Activated T-helper 17 cell treated with anti-CD3 and anti-CD28 coated beads, Interleukin-2, amount 50 U/mL, for 72 hours (primary cell): ENCODE results near the gene LRBA. TPM values are rescaled to one million over a fixed set of nuclear protein-coding genes. Genes with fewer than 3 reads are reported as not detected.

Source experiments
- ATAC-seq: fragments of 150-1000 bp; cut with Tn5 transposase; replicated peaks from 2 replicates; pipeline ENCODE4 v1.10.0; 2021; ENCODE audit warnings: mild to moderate bottlenecking, moderate library complexity
- H3K27ac Mint-ChIP-seq: one replicate; pipeline ENCODE4 v1.8.0; 2022; ENCODE audit warnings: mixed read lengths
- H3K27me3 Mint-ChIP-seq: one replicate; pipeline ENCODE4 v1.8.0; 2022; ENCODE audit warnings: mixed read lengths
- H3K36me3 Mint-ChIP-seq: one replicate; pipeline ENCODE4 v1.8.0; 2022; ENCODE audit warnings: low read depth, mild to moderate bottlenecking, mixed read lengths
- H3K4me1 Mint-ChIP-seq: one replicate; pipeline ENCODE4 v1.8.0; 2022; ENCODE audit warnings: mixed read lengths
- H3K4me3 Mint-ChIP-seq: one replicate; pipeline ENCODE4 v1.8.0; 2022; ENCODE audit warnings: mild to moderate bottlenecking, mixed read lengths
- H3K9me3 Mint-ChIP-seq: one replicate; pipeline ENCODE4 v1.8.0; 2022; ENCODE audit warnings: mixed read lengths
- total RNA-seq, 2 donors: library from RNA; stranded (reverse); gene quantifications; one replicate each; pipeline ENCODE4 v1.2.3, GENCODE V29; 2022

The LRBA gene
- total RNA-seq, 2 donors from 2014 or later: 65.2 to 83.4 TPM

- ATAC-seq: no peak
- H3K4me1 Mint-ChIP-seq: peaks cover 11% of the 10 kb centered on the region
- H3K27me3 Mint-ChIP-seq: no peaks in the 10 kb centered on the region
- H3K36me3 Mint-ChIP-seq: no peaks in the 10 kb centered on the region
- no peak overlapping the region for H3K27ac Mint-ChIP-seq
- no peak overlapping the region for H3K4me3 Mint-ChIP-seq
- H3K9me3 Mint-ChIP-seq: peaks cover 6% of the 10 kb centered on the region
Measured at GRCh38 chr4:150501983-150502382, 513.1 kb downstream of the LRBA start.

DNA sequence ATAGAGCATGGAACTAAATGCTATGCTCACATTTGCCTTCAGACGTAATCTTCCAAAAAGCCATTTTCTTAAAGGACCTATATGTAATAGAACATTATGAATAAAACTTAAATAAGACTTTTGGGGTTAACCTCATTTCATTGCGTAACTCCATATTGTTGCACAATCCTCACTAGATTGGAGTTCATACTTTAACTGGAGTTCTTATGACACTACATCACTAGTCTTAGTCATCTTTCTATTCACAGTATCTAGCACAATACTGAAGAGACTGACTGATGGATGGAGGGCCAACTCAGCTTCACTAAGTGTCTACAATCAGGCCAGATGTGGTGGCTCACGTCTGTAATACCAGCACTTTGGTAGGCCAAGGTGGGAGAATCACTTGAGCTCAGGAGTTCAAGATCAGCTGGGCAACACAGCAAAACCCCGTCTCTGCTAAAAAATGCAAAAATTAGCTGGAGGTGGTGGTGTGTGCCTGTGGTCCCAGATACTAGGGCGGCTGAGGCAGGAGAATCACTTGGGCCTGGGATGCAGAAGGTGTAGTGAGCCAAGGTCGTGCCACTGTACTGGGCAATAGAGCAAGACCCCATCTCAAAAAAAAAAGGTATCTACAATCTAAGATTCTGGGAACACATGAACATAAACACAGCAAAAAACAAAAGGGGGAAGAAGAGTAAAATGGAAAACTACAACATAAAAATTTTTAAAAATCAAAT is 513.9 kb downstream of the LRBA start:
- H3K4me1 Mint-ChIP-seq: peaks cover 11% of the 10 kb centered on the region
- H3K27ac Mint-ChIP-seq: no peak overlapping the region
- H3K4me3 Mint-ChIP-seq: no peak overlapping the region
- no peak for ATAC-seq
- H3K27me3 Mint-ChIP-seq: no peaks in the 10 kb centered on the region
- peaks cover 6% of the 10 kb centered on the region for H3K9me3 Mint-ChIP-seq
- H3K36me3 Mint-ChIP-seq: no peaks in the 10 kb centered on the region

DNA sequence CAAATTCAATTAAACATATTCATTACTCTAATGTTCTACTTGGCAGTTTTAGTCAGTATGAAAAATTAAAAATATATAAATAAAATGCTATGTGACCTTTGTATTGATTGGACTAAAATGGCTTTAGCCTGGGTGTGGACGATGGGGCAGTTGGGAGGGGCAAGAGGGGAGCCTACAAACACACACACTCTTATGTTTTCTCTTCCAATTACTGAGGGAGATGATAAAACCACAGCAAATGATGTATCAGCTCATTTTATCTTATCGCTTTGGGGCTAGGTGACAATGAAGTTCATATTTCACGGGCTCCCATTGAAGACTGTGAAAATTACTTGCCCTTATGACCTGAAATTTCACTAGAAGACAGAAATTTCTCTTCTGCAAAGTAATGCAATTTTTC is 517.5 kb downstream of the LRBA start:
- Mint-ChIP-seq H3K36me3 (no peaks in the 10 kb centered on the region), H3K27ac (no peak overlapping the region), H3K4me3 (no peak overlapping the region), H3K27me3 (no peaks in the 10 kb centered on the region), H3K9me3 (no peaks in the 10 kb centered on the region), H3K4me1 (no peaks in the 10 kb centered on the region)
- ATAC-seq: no peak

DNA sequence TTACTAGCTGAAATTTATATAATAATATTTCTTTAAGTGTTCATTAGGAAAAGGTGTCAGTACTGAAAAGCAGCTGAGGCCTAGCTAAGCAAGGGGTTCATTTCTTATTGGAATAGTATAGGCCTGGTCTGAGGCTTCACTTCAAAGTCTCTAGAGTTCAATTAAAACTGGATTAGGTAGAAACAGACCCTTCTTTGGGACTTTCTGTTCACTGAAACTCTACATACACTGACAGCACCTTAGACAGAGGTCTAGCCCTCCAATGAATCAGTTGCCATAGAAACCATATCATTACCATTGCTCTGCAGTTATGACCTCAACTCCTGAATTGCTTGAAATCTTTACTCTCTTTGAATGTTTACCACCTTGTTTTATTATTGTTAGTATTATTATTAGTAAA is 519.5 kb downstream of the LRBA start:
- Mint-ChIP-seq H3K9me3 (no peaks in the 10 kb centered on the region), H3K27ac (no peak overlapping the region), H3K4me3 (no peak overlapping the region), H3K4me1 (no peaks in the 10 kb centered on the region), H3K36me3 (peaks cover 4% of the 10 kb centered on the region), H3K27me3 (no peaks in the 10 kb centered on the region)
- ATAC-seq: no peak

- no peaks in the 10 kb centered on the region for H3K9me3 Mint-ChIP-seq
Measured at GRCh38 chr4:150493851-150494250, 521.2 kb downstream of the LRBA start.

GRCh38 chr4:150491132-150492049 is 523.7 kb downstream of the LRBA start:
- no peaks in the 10 kb centered on the region for H3K4me1 Mint-ChIP-seq
- H3K9me3 Mint-ChIP-seq: no peaks in the 10 kb centered on the region
- H3K27me3 Mint-ChIP-seq: no peaks in the 10 kb centered on the region
- ATAC-seq: peak; percentile 92
- H3K4me3 Mint-ChIP-seq: no peak overlapping the region
- peaks cover 22% of the 10 kb centered on the region for H3K36me3 Mint-ChIP-seq
- H3K27ac Mint-ChIP-seq: no peak overlapping the region

More at GRCh38 chr4:150493851-150494250, 521.2 kb downstream of the LRBA start:
- ATAC-seq: no peak
- H3K27me3 Mint-ChIP-seq: no peaks in the 10 kb centered on the region
- H3K4me3 Mint-ChIP-seq: no peak overlapping the region
- peaks cover 15% of the 10 kb centered on the region for H3K36me3 Mint-ChIP-seq
- H3K4me1 Mint-ChIP-seq: no peaks in the 10 kb centered on the region
- no peak overlapping the region for H3K27ac Mint-ChIP-seq

DNA sequence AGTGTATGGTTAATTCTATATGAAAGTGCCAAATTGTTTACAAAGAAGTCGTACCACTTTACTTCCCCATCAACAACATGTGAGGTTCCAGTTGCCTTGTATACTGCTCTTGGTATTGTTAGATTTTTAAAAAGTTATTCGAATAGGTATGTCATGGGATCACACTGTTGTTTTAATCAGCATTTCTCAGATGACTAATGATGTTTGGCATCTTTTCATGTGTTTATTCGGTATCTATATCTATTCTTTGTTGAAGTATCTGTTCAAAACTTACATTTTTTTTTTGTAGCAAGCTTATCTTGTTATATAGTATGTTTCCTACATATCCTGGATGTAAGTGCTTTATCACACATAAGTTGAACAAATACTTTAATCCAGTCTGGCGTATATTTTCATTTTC is 532.5 kb downstream of the LRBA start:
- H3K9me3 Mint-ChIP-seq: no peaks in the 10 kb centered on the region
- no peaks in the 10 kb centered on the region for H3K27me3 Mint-ChIP-seq
- ATAC-seq: no peak
- no peak overlapping the region for H3K27ac Mint-ChIP-seq
- H3K4me1 Mint-ChIP-seq: no peaks in the 10 kb centered on the region
- H3K4me3 Mint-ChIP-seq: no peak overlapping the region
- peaks cover 59% of the 10 kb centered on the region for H3K36me3 Mint-ChIP-seq

DNA sequence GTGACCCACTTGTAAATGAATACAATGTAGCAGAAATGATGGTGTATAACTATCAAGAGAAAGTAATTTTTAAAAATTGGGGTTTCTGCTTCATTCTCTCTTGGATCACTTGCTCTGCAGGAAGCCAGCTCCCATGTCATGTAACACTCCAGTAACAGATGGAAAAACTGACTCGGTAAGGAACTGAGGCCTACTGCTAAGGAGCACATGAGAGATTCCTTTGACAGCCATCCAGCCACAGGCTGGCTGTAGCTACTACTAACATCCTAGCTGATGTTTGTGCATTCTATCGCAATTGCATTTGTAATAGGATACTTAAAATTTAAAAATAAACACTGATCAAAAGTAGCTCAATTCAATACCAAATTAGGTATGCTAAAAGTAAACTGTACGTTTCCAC is 535.4 kb downstream of the LRBA start:
- Mint-ChIP-seq H3K36me3 (peaks cover 57% of the 10 kb centered on the region), H3K9me3 (no peaks in the 10 kb centered on the region), H3K4me1 (peaks cover 5% of the 10 kb centered on the region), H3K27ac (no peak overlapping the region), H3K4me3 (no peak overlapping the region), H3K27me3 (no peaks in the 10 kb centered on the region)
- no peak for ATAC-seq

- no peaks in the 10 kb centered on the region for H3K9me3 Mint-ChIP-seq
- H3K36me3 Mint-ChIP-seq: peaks cover 61% of the 10 kb centered on the region
- no peaks in the 10 kb centered on the region for H3K27me3 Mint-ChIP-seq
Measured at GRCh38 chr4:150477869-150478268, 537.2 kb downstream of the LRBA start.

GRCh38 chr4:150476776-150477175 is 538.3 kb downstream of the LRBA start:
- H3K9me3 Mint-ChIP-seq: no peaks in the 10 kb centered on the region
- ATAC-seq: peak; percentile 29
- H3K36me3 Mint-ChIP-seq: peaks cover 55% of the 10 kb centered on the region
- peak overlapping the region; percentile 31 for H3K27ac Mint-ChIP-seq
- H3K4me3 Mint-ChIP-seq: no peak overlapping the region
- H3K4me1 Mint-ChIP-seq: peaks cover 5% of the 10 kb centered on the region
- H3K27me3 Mint-ChIP-seq: no peaks in the 10 kb centered on the region

More at GRCh38 chr4:150477869-150478268, 537.2 kb downstream of the LRBA start:
- H3K27ac Mint-ChIP-seq: no peak overlapping the region
- no peak overlapping the region for H3K4me3 Mint-ChIP-seq
- H3K4me1 Mint-ChIP-seq: peaks cover 5% of the 10 kb centered on the region
- ATAC-seq: no peak

DNA sequence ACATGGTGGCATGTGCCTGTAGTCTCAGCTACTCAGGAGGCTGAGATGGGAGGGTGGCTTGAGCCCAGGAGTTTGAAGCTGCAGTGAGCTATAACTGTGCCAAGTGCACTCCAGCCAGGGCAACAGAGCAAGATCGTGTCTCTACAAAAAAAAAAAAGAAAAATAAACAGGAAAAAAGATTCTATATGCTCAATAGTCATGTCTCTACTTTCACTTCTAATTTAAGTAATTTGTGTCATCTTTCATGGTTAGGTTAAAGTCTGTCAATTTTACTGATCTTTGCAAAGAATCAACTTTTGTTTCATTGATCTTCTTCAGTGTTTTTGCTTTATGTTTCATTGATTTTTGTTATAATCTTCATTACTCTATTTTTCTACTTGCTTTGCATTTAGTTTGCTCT is 539.3 kb downstream of the LRBA start:
- Mint-ChIP-seq H3K36me3 (peaks cover 53% of the 10 kb centered on the region), H3K4me1 (peaks cover 5% of the 10 kb centered on the region), H3K4me3 (no peak overlapping the region), H3K27me3 (no peaks in the 10 kb centered on the region), H3K9me3 (no peaks in the 10 kb centered on the region), H3K27ac (no peak overlapping the region)
- ATAC-seq: peak; percentile 31

GRCh38 chr4:150464523-150464922 is 550.6 kb downstream of the LRBA start:
- no peak for ATAC-seq
- H3K4me3 Mint-ChIP-seq: no peak overlapping the region
- no peaks in the 10 kb centered on the region for H3K4me1 Mint-ChIP-seq
- no peaks in the 10 kb centered on the region for H3K9me3 Mint-ChIP-seq
- H3K36me3 Mint-ChIP-seq: peaks cover 60% of the 10 kb centered on the region
- H3K27ac Mint-ChIP-seq: no peak overlapping the region
- no peaks in the 10 kb centered on the region for H3K27me3 Mint-ChIP-seq

GRCh38 chr4:150462743-150463142 is 552.3 kb downstream of the LRBA start:
- peaks cover 64% of the 10 kb centered on the region for H3K36me3 Mint-ChIP-seq
- no peaks in the 10 kb centered on the region for H3K27me3 Mint-ChIP-seq
- ATAC-seq: no peak
- no peaks in the 10 kb centered on the region for H3K9me3 Mint-ChIP-seq
- no peaks in the 10 kb centered on the region for H3K4me1 Mint-ChIP-seq
- no peak overlapping the region for H3K27ac Mint-ChIP-seq
- no peak overlapping the region for H3K4me3 Mint-ChIP-seq

DNA sequence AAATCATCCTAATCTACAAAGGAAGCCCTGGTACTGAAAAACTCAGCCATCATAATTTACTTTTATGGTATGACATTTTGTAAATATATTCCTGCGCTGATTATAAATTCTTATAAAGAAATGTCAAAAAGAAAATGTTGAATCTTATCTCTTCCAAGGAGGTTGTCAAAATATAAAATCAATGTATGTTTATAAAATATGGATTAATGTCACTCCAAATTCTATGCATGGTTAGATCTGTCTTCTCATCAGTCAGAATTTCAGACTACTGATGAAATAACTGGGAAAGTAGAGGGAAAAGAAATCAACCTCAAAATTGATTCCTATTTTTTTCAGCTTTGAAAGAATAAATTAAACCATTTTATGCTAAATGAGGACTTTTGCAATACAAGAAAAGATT is 553.1 kb downstream of the LRBA start:
- H3K27me3 Mint-ChIP-seq: no peaks in the 10 kb centered on the region
- H3K27ac Mint-ChIP-seq: no peak overlapping the region
- no peaks in the 10 kb centered on the region for H3K4me1 Mint-ChIP-seq
- no peak for ATAC-seq
- H3K4me3 Mint-ChIP-seq: no peak overlapping the region
- no peaks in the 10 kb centered on the region for H3K9me3 Mint-ChIP-seq
- H3K36me3 Mint-ChIP-seq: peaks cover 64% of the 10 kb centered on the region

GRCh38 chr4:150457802-150458201 is 557.3 kb downstream of the LRBA start:
- H3K27me3 Mint-ChIP-seq: no peaks in the 10 kb centered on the region
- H3K27ac Mint-ChIP-seq: no peak overlapping the region
- peaks cover 46% of the 10 kb centered on the region for H3K36me3 Mint-ChIP-seq
- no peak for ATAC-seq
- no peaks in the 10 kb centered on the region for H3K9me3 Mint-ChIP-seq
- H3K4me3 Mint-ChIP-seq: no peak overlapping the region
- no peaks in the 10 kb centered on the region for H3K4me1 Mint-ChIP-seq
